Uterus (tissue), 4 donors: ENCODE data around the gene SNX8. TPM values are rescaled to one million over a fixed set of nuclear protein-coding genes. Genes with fewer than 3 reads are reported as not detected.

ENCODE experiments used
- DNase-seq, 2 donors: peaks; one replicate each; pipeline ENCODE4 v3.0.0-alpha.2; 2019 to 2020
- H3K27ac ChIP-seq, 2 donors: fragments of 200-600 bp; sonication (generic); 1 replicate in 1 of 2; 2 replicates in 1 of 2; pipeline ENCODE4 v1.5.1; 2016 to 2018
- H3K27me3 ChIP-seq, 2 donors: fragments of 200-600 bp; sonication (generic); one replicate each; pipeline ENCODE4 v1.5.1; 2018 to 2019; ENCODE audit warnings: control low read depth in 1 of 2
- H3K36me3 ChIP-seq, 2 donors: fragments of 200-600 bp; sonication (generic); one replicate each; pipeline ENCODE4 v1.5.1; 2019; ENCODE audit warnings: control low read depth in 1 of 2
- H3K4me1 ChIP-seq, 2 donors: fragments of 200-600 bp; sonication (generic); one replicate each; pipeline ENCODE4 v1.5.1; 2018 to 2019; ENCODE audit warnings: control low read depth in 1 of 2
- H3K4me3 ChIP-seq, 2 donors: fragments of 200-600 bp; sonication (generic); 1 replicate in 1 of 2; 2 replicates in 1 of 2; pipeline ENCODE4 v1.5.1; 2018 to 2019; ENCODE audit warnings: mild to moderate bottlenecking in 1 of 2
- H3K9me3 ChIP-seq, 2 donors: fragments of 200-600 bp; sonication (generic); one replicate each; pipeline ENCODE4 v1.5.1; 2019; ENCODE audit warnings: control low read depth in 1 of 2
- CTCF ChIP-seq, 4 experiments: fragments of 200-600 bp in 2 of 4; fragments of 450-650 bp in 2 of 4; sonication (generic) in 2 of 4; IDR thresholded peaks; one replicate each; pipeline ENCODE4 v1.5.1; 2016 to 2019; ENCODE audit warnings: antibody characterized with exemption in 4 of 4, mild to moderate bottlenecking in 2 of 4, moderate library complexity in 1 of 4
- POLR2A ChIP-seq, 2 donors: fragments of 450-650 bp; IDR thresholded peaks; one replicate each; pipeline ENCODE4 v1.6.1; 2016; ENCODE audit warnings: antibody characterized with exemption in 2 of 2, mild to moderate bottlenecking in 1 of 2, moderate library complexity in 1 of 2
- intact Hi-C: fragments of 100-400 bp; cut with DNase I; formaldehyde crosslinking; loops from one replicate; pipeline ENCODE4 v1.15.1; 2023; ENCODE audit warnings: low total_unique reads
- total RNA-seq, 4 donors: library from RNA; depleted of rRNA in 3 of 4; stranded (reverse); fragments of >200 nt in 3 of 4; gene quantifications; one replicate each; pipeline versions ENCODE4 v1.1.0 to v1.2.4, GENCODE V29; 2014 to 2023
- donor health status: DM: yes; HTN: yes; CAD: no.

The SNX8 gene
- total RNA-seq, 4 donors from 2014 or later = 0.29 to 75.3 (median 30.5) TPM

GRCh38 chr7:2354186-2354938 is 40.1 kb upstream of the SNX8 start, which contains the start of gene EIF3B:
TSS of gene EIF3B (plus strand) at chr7:2354827. CDS start at chr7:2354922, 95 bp downstream.
- no peaks in the 10 kb centered on the region for H3K9me3 ChIP-seq
- intact Hi-C loops = loop anchor here (10.0 kb wide), 1 partner anchor 110 kb away; the partner anchor contains the start of genes MRM2 and NUDT1
- peak within 1 kb of the TSS; percentile 97 to 99 for H3K4me3 ChIP-seq
- peak; percentile 86 to 93 for DNase-seq
- no peaks in the 10 kb centered on the region for H3K27me3 ChIP-seq
- peak in 2 of 4 experiments; percentile 8 to 31 for TF ChIP-seq CTCF (IDR thresholded peaks at IDR 0.05)
- peak in 1 of 2 donors; percentile 2 for TF ChIP-seq POLR2A (IDR thresholded peaks at IDR 0.05)
- peaks cover 6 to 22% of the 10 kb centered on the region in 2 donors for H3K4me1 ChIP-seq
- peak within 1 kb of the TSS; percentile 98 for H3K27ac ChIP-seq
- H3K36me3 ChIP-seq = no peaks in the 10 kb centered on the region

- peak overlapping the region; percentile 97 to 99 for H3K4me3 ChIP-seq
- H3K4me1 ChIP-seq = peaks cover 6 to 19% of the 10 kb centered on the region in 2 donors
- peak; percentile 87 to 88 for DNase-seq
- H3K27ac ChIP-seq = peak overlapping the region; percentile 98
- H3K36me3 ChIP-seq = no peaks in the 10 kb centered on the region
- TF ChIP-seq POLR2A (IDR thresholded peaks at IDR 0.05) (peak in 1 of 2 donors; percentile 28), CTCF (IDR thresholded peaks at IDR 0.05) (no peak)
- no peaks in the 10 kb centered on the region for H3K9me3 ChIP-seq
- intact Hi-C loops = loop anchor here (10.0 kb wide), 1 partner anchor 109 kb away; the partner anchor contains the start of genes MRM2 and NUDT1
- H3K27me3 ChIP-seq = no peaks in the 10 kb centered on the region
Measured at GRCh38 chr7:2353936-2354185, 39.6 kb upstream of the SNX8 start.

- DNase-seq = no peak
- H3K27me3 ChIP-seq = no peaks in the 10 kb centered on the region
- no peaks in the 10 kb centered on the region for H3K9me3 ChIP-seq
- TF ChIP-seq POLR2A (IDR thresholded peaks at IDR 0.05) (no peak), CTCF (IDR thresholded peaks at IDR 0.05) (no peak)
- peaks cover 6 to 14% of the 10 kb centered on the region in 2 donors for H3K4me1 ChIP-seq
- peak overlapping the region; percentile 98 for H3K27ac ChIP-seq
- peak overlapping the region; percentile 97 to 99 for H3K4me3 ChIP-seq
- H3K36me3 ChIP-seq = no peaks in the 10 kb centered on the region
- intact Hi-C loops = loop anchor here (10.0 kb wide), 1 partner anchor 109 kb away; the partner anchor contains the start of genes MRM2 and NUDT1
Measured at GRCh38 chr7:2353113-2353935, 39.1 kb upstream of the SNX8 start.

DNA sequence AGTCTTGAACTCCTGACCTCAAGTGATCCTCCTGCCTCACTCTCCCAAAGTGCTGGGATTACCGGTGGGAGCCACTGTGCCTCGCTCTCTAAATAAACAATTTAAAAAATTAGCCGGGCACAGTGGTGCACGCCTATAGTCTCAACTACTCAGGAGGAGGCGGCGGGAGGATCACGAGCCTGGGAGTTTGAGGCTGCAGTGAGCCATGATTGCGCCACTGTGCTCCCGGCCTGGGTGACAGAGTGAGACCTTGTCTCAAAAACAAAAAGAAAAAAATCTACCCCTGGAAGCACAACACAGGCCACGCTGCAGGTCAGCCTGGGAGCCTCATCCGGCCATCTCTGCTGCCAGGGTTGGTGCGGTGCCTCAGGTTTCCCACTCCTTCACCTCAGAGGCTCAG is 36.6 kb upstream of the SNX8 start:
- no peaks in the 10 kb centered on the region for H3K36me3 ChIP-seq
- H3K27ac ChIP-seq = no peak overlapping the region
- no peak for DNase-seq
- H3K27me3 ChIP-seq = no peaks in the 10 kb centered on the region
- TF ChIP-seq CTCF (IDR thresholded peaks at IDR 0.05) (no peak), POLR2A (IDR thresholded peaks at IDR 0.05) (no peak)
- intact Hi-C loops = loop anchor here (10.0 kb wide), 1 partner anchor 106 kb away; the partner anchor contains the start of genes MRM2 and NUDT1
- no peaks in the 10 kb centered on the region for H3K9me3 ChIP-seq
- H3K4me3 ChIP-seq = no peak overlapping the region
- no peaks in the 10 kb centered on the region for H3K4me1 ChIP-seq
